Measurements from ENCODE around the gene H2BK1. TPM values are rescaled to one million over a fixed set of nuclear protein-coding genes. Genes with fewer than 3 reads are reported as not detected.

Gene H2BK1
- total RNA-seq, 1 donor from 2014 or later = not detected

DNA sequence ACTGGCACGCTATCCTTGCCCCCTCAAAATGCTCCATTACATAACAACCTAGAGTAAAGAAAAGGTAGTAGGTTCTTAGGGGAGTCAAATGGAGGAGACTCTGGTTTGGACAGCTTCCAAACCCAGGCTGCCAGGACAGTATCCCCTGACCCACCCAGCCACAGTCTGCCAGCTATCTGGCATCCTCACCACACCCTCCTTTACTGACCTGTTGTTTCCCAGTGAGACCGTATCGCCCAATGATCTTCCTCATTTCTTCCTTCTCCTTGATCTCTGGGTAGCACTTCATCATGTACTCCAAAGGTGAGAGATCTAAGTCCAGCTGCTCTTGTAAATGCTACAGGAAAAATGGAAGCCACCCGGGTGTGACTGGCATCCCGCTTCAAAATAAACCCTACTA is 5.1 kb upstream of the H2BK1 start:
- Mint-ChIP-seq H3K27ac (no peak overlapping the region), H3K27me3 (ENCODE audit: insufficient read depth) (no peaks in the 10 kb centered on the region), H3K36me3 (ENCODE audit: low read depth) (peaks cover 54% of the 10 kb centered on the region), H3K9me3 (no peaks in the 10 kb centered on the region), H3K4me3 (no peak overlapping the region), H3K4me1 (ENCODE audit: low read depth) (peaks cover 12% of the 10 kb centered on the region)
- DNase-seq (ENCODE audit: low spot score) = no peak
- intact Hi-C loops (cut with micrococcal nuclease) = no loop called here

DNA sequence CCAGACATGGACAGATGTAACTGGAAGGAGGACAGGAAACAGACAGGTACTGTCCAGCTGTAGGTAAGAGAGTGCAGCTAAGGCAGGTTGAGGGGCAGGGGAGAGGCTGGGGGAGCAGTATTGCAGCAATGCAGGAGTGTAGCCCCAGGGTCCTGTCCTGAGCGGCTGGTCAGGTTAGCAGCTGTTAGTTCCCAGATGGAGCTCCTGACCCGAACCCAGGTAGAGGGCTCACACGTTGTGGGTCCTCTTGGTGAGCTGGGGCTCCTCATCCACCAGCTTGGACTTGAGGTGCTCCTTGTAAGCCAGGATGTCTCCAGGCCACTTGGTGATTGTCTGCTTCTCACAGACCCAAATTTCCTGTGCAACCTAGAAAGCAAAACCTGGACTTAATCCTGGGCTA is 3.5 kb upstream of the H2BK1 start:
- H3K36me3 Mint-ChIP-seq (ENCODE audit: low read depth) = peaks cover 49% of the 10 kb centered on the region
- H3K4me3 Mint-ChIP-seq = no peak overlapping the region
- no peak overlapping the region for H3K27ac Mint-ChIP-seq
- intact Hi-C loops (cut with micrococcal nuclease) = no loop called here
- H3K4me1 Mint-ChIP-seq (ENCODE audit: low read depth) = peaks cover 12% of the 10 kb centered on the region
- H3K27me3 Mint-ChIP-seq (ENCODE audit: insufficient read depth) = no peaks in the 10 kb centered on the region
- H3K9me3 Mint-ChIP-seq = no peaks in the 10 kb centered on the region
- no peak for DNase-seq (ENCODE audit: low spot score)

DNA sequence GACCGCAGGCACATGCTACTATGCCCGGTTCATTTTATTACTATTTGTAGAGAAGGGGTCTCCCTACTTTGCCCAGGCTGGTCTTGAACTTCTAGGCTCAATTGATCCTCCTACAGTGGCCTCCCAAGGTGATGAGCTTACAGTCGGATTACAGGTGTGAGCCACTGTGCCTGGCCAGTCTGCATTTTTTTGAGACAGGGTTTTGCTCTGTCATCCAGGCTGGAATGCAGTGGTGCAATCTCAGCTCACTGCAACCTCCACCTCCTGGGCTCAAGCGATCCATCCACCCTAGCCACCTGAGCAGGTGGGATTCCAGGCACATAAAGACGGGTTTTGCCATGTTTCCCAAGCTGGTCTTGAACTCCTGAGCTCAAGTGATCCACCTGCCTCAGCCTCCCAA is 2.3 kb upstream of the H2BK1 start:
- H3K9me3 Mint-ChIP-seq = no peaks in the 10 kb centered on the region
- peaks cover 37% of the 10 kb centered on the region for H3K36me3 Mint-ChIP-seq (ENCODE audit: low read depth)
- no peak overlapping the region for H3K4me3 Mint-ChIP-seq
- no peak overlapping the region for H3K27ac Mint-ChIP-seq
- H3K27me3 Mint-ChIP-seq (ENCODE audit: insufficient read depth) = no peaks in the 10 kb centered on the region
- intact Hi-C loops (cut with micrococcal nuclease) = no loop called here
- DNase-seq (ENCODE audit: low spot score) = no peak
- H3K4me1 Mint-ChIP-seq (ENCODE audit: low read depth) = peaks cover 9% of the 10 kb centered on the region

DNA sequence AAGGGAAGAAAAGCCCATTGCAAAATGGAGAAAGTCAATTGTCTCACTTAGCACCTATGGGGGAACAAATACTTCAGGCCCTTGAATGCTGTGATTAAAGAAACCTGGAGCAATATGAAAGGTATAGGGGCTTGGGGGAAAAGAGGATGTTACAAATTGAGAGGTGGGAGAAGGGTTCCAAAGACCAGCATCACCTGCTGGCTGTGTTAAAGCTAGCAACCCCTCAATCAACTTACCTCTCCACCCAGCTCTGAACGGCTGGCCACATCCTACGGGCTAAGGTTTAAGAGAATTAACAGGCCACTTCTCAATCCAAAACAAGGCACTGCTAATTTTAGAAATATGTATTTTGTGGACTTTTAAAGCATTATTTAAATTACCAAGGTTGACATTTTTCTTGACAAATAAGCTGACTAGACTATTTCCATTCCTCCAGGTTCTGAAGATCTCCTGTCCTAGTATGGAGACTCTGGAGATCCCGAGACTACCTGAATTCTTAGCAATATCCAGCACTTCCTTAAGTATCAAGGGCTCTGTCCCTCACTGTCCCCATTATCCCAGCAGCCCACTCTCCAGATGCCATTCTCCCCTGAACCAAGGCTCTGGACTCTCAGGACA is 976 bp upstream of the H2BK1 start:
- Mint-ChIP-seq H3K27me3 (ENCODE audit: insufficient read depth) (peaks cover 3% of the 10 kb centered on the region), H3K4me1 (ENCODE audit: low read depth) (peaks cover 20% of the 10 kb centered on the region), H3K27ac (no peak overlapping the region), H3K9me3 (no peaks in the 10 kb centered on the region), H3K4me3 (no peak overlapping the region), H3K36me3 (ENCODE audit: low read depth) (peaks cover 30% of the 10 kb centered on the region)
- intact Hi-C loops (cut with micrococcal nuclease) = no loop called here
- DNase-seq (ENCODE audit: low spot score) = no peak

DNA sequence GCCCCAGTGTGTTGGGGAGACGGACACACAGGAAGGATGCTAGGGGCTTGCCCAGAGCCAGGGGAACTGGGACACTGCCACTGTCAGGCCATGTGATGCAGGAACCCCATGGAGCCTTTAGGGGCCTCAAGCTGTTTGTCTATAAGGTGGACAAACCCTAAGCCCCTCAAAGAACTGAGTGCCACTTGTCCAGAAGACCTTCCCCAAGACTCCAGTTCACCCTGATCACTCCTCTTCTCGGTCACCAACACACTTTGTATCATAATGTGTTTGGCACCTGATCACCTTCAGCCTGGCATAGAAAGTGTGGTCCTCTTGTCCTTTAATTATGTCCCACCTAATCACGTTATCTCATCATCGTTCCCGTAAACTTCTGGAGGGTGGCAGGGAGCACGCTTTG is 700 bp downstream of the H2BK1 start:
- intact Hi-C loops (cut with micrococcal nuclease) = no loop called here
- Mint-ChIP-seq H3K4me3 (no peak overlapping the region), H3K9me3 (no peaks in the 10 kb centered on the region)

DNA sequence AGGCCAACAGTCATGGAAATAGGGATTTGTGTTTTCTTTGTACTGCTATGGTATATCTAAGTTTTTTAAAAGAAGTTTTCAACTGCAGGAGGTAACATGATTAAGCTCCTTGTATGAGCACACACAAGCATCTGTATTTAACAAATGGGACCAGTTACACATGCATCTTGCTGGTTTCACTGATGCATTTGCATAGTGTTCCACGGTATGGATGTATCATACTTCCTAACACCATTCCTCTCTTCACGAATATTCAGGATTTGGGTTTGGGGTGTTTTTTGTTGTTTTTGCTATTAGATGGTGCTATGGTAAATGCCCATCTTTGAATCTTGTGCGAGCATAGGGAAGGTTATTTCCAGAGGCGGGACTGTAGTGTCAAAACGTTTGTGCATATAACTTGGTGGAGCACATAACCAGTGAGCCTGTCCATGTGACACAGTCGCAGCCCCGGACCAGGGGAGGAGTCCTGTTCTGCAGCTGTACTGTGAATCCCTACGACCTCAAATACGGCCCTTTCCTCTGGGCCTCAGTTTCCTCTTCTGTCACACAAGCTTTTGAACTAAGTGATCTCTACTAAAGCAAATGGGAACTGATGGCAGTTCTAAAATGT is 1.9 kb downstream of the H2BK1 start:
- Mint-ChIP-seq H3K4me3 (no peak overlapping the region), H3K36me3 (ENCODE audit: low read depth) (peaks cover 13% of the 10 kb centered on the region), H3K27me3 (ENCODE audit: insufficient read depth) (peaks cover 10% of the 10 kb centered on the region), H3K9me3 (no peaks in the 10 kb centered on the region), H3K4me1 (ENCODE audit: low read depth) (peaks cover 20% of the 10 kb centered on the region), H3K27ac (no peak overlapping the region)
- intact Hi-C loops (cut with micrococcal nuclease) = no loop called here
- no peak for DNase-seq (ENCODE audit: low spot score)

More for the DNA sequence above, 700 bp downstream of the H2BK1 start:
- H3K36me3 Mint-ChIP-seq (ENCODE audit: low read depth) = peaks cover 18% of the 10 kb centered on the region
- H3K4me1 Mint-ChIP-seq (ENCODE audit: low read depth) = peaks cover 20% of the 10 kb centered on the region
- H3K27me3 Mint-ChIP-seq (ENCODE audit: insufficient read depth) = peaks cover 6% of the 10 kb centered on the region
- DNase-seq (ENCODE audit: low spot score) = no peak
- H3K27ac Mint-ChIP-seq = no peak overlapping the region

DNA sequence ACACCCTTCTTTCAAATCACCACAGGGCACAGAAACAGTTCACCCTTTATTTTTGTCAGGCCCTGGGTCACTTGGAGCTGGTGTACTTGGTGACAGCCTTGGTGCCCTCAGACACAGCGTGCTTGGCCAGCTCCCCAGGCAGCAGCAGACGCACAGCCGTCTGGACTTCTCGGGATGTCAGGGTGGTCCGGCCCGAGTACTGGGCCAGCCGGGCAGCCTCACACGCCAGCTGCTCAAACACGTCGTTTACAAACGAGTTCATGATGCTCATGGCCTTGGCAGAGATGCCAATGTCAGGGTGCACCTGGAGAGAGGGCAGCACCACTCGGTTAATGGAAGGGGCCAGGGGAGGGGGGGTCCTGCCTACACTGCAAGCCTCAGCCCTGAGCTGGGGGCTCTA is 2.5 kb downstream of the H2BK1 start:
- Mint-ChIP-seq H3K4me3 (no peak overlapping the region), H3K27me3 (ENCODE audit: insufficient read depth) (peaks cover 11% of the 10 kb centered on the region), H3K9me3 (no peaks in the 10 kb centered on the region), H3K36me3 (ENCODE audit: low read depth) (peaks cover 10% of the 10 kb centered on the region), H3K4me1 (ENCODE audit: low read depth) (peaks cover 20% of the 10 kb centered on the region), H3K27ac (peak overlapping the region; percentile 16)
- intact Hi-C loops (cut with micrococcal nuclease) = no loop called here
- no peak for DNase-seq (ENCODE audit: low spot score)

DNA sequence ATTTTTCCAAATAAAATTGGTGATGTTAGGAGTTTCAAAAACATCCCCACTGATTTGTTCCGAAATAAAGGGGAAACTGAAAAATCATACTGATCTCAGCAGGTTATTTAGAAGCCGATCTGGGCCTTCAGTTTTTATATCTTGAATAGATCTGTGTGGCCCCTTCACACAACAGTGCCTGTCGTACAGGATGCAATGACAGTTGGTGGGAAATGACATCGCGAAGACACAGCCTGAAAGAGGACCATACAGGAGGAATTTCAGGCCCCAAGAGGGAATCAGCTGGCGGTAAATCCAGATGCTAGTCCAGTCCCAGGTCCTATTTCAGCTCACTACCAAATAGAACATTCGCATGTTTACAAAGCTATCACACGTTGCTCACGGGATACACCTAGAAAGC is 3.0 kb downstream of the H2BK1 start:
- no peaks in the 10 kb centered on the region for H3K9me3 Mint-ChIP-seq
- H3K27me3 Mint-ChIP-seq (ENCODE audit: insufficient read depth) = peaks cover 12% of the 10 kb centered on the region
- peak overlapping the region; percentile 29 for H3K4me3 Mint-ChIP-seq
- H3K4me1 Mint-ChIP-seq (ENCODE audit: low read depth) = peaks cover 20% of the 10 kb centered on the region
- intact Hi-C loops (cut with micrococcal nuclease) = no loop called here
- peak overlapping the region; percentile 16 for H3K27ac Mint-ChIP-seq
- H3K36me3 Mint-ChIP-seq (ENCODE audit: low read depth) = peaks cover 8% of the 10 kb centered on the region
- DNase-seq (ENCODE audit: low spot score) = no peak

DNA sequence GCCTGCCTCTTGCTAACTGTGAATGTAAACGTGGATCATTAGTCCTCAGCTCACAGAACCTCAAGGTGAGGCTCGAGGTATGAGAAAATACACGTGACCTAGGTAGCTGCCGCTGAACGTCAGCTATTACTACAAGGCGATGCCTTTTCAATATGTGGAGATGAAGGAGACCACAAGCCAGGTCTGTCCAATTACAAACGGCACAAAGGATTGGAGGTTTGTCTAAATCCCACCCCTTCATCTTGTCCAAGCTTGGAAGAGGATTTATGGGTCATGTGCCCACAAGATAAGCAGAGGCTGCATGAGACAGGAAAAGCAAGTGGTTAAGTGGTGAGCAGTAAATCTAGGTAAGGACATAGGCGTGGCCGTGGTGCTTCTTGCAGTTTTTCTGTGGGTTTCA is 3.4 kb downstream of the H2BK1 start:
- Mint-ChIP-seq H3K27me3 (ENCODE audit: insufficient read depth) (peaks cover 12% of the 10 kb centered on the region), H3K9me3 (no peaks in the 10 kb centered on the region), H3K27ac (no peak overlapping the region), H3K4me1 (ENCODE audit: low read depth) (peaks cover 20% of the 10 kb centered on the region), H3K4me3 (no peak overlapping the region), H3K36me3 (ENCODE audit: low read depth) (peaks cover 7% of the 10 kb centered on the region)
- intact Hi-C loops (cut with micrococcal nuclease) = no loop called here
- DNase-seq (ENCODE audit: low spot score) = no peak

DNA sequence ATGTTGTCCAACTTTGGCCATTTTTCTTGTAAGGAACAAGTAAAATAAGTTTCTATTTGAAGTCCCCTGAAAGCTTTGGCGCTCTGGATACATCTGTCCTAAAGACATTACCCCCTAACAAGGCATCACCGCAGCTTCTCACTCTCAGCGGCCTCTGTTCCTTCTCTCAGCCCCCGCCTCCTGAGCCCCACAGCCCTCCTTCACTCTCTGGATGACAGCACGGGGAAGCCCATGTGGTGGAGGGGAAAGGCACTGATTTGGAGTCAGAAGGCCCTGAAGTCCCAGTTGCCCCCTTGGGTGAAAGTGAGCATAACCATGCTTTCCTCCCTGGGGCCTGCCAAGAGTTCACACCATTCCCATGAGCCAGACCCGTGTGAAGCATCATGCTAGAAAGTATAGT is 4.6 kb downstream of the H2BK1 start:
- Mint-ChIP-seq H3K9me3 (no peaks in the 10 kb centered on the region), H3K27me3 (ENCODE audit: insufficient read depth) (peaks cover 12% of the 10 kb centered on the region), H3K27ac (no peak overlapping the region), H3K36me3 (ENCODE audit: low read depth) (peaks cover 2% of the 10 kb centered on the region), H3K4me1 (ENCODE audit: low read depth) (peaks cover 20% of the 10 kb centered on the region), H3K4me3 (no peak overlapping the region)
- DNase-seq (ENCODE audit: low spot score) = no peak
- intact Hi-C loops (cut with micrococcal nuclease) = no loop called here

DNA sequence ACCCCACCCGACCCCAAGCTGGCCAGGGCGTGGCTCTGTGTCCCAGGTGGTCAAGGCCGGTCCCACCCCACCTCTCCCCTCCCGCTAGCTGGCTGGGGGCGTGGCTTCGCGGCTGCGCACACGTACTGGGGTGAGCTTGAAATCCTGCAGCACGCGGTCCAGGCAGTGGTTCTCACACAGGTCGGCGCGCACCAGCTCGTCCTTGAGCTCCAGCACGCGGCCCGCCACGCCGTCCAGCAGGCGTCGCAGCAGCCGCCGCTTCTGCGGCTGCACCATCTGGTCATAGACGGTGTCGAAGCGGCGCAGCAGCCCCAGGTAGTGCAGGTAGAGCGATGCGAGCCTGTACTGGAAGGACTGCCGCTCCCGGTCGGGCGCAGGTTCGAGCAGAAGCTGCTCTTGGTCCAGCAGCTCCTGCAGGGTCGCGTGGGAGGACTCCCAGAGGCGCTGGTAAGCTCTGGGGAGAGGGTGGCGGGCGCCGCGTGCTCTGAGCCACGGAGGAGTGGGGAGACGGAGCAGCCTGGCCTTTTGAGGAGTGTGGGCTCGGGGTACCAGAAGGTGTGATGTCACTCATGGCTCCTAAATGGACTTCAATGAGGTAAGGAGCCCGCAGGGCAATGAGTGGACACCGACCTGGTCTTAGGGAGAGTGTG is 5.8 kb downstream of the H2BK1 start:
- no peak for DNase-seq (ENCODE audit: low spot score)
- Mint-ChIP-seq H3K4me3 (no peak overlapping the region), H3K36me3 (ENCODE audit: low read depth) (no peaks in the 10 kb centered on the region), H3K27ac (no peak overlapping the region), H3K9me3 (no peaks in the 10 kb centered on the region), H3K27me3 (ENCODE audit: insufficient read depth) (peaks cover 13% of the 10 kb centered on the region), H3K4me1 (ENCODE audit: low read depth) (peaks cover 20% of the 10 kb centered on the region)
- intact Hi-C loops (cut with micrococcal nuclease) = no loop called here

DNA sequence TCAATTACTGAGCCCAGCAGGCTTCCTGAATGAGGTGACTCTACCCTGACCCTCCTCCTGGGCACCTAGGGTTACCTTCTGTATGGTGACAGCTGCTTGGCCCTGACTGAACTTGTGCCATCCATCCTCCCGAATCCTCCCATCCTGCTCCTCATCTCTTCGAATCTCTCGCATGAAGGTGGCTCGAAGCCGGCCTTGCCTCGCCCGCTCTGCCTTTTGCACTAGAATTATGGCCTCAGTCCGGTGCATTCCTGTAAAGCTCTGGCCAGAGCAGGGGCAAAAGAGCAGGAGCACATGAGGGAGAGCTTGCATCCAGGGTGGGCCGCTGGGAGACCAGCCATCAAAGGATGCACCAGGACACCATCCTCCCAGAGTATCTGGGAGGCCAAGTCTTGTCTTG is 7.5 kb downstream of the H2BK1 start:
- no peak for DNase-seq (ENCODE audit: low spot score)
- H3K36me3 Mint-ChIP-seq (ENCODE audit: low read depth) = no peaks in the 10 kb centered on the region
- H3K4me3 Mint-ChIP-seq = no peak overlapping the region
- intact Hi-C loops (cut with micrococcal nuclease) = no loop called here
- H3K27ac Mint-ChIP-seq = no peak overlapping the region
- no peaks in the 10 kb centered on the region for H3K9me3 Mint-ChIP-seq
- peaks cover 13% of the 10 kb centered on the region for H3K27me3 Mint-ChIP-seq (ENCODE audit: insufficient read depth)
- H3K4me1 Mint-ChIP-seq (ENCODE audit: low read depth) = peaks cover 13% of the 10 kb centered on the region

DNA sequence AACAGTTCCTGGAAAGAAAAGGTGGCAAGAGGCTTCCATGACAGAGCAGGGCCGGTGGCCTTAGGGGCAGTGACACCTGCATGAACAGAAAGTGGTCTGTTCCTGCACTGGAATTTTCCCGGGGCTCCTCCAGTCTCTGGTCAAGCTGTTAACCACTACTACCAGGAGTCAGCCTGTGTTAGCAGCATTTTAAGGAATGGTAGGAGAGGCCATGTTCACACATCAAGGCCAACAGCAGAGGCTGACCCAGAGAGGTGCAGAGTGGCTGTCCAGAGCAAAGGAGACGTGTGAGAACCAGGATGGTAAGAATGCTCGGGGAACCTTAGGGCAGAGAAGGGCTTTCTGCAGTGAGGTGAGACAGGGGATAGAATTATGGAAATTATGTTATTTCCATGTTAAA is 8.5 kb downstream of the H2BK1 start:
- no peaks in the 10 kb centered on the region for H3K9me3 Mint-ChIP-seq
- H3K36me3 Mint-ChIP-seq (ENCODE audit: low read depth) = no peaks in the 10 kb centered on the region
- H3K4me1 Mint-ChIP-seq (ENCODE audit: low read depth) = peaks cover 2% of the 10 kb centered on the region

More for the DNA sequence above, 8.5 kb downstream of the H2BK1 start:
- DNase-seq (ENCODE audit: low spot score) = no peak
- Mint-ChIP-seq H3K4me3 (no peak overlapping the region), H3K27ac (no peak overlapping the region), H3K27me3 (ENCODE audit: insufficient read depth) (peaks cover 12% of the 10 kb centered on the region)
- intact Hi-C loops (cut with micrococcal nuclease) = no loop called here

All from activated T-helper 1 cell treated with anti-CD3 and anti-CD28 coated beads, Interleukin-12 subunit alpha, Interleukin-12 subunit beta, Interleukin-2, Interleukin-4 antibody, amounts not matched to agents 30 ng/mL and 10 ng/mL and 1 ng/mL, durations not matched to agents 14 hours and 24 hours and 36 hours (primary cell).